AG09319 (cell line): ENCODE measurements around the gene LTBP4.
"Not testable (repeated sequence)": the region's sequence is repeated elsewhere in the genome, so short reads cannot be mapped to it uniquely, and the experiment has no call there.

Experiments used
- DNase-seq: peaks from one replicate; pipeline ENCODE4 v3.0.0-alpha.2; 2010; ENCODE audit warnings: low read depth; ENCODE audit errors: extremely low read depth
- TF ChIP-seq, protein P1 (sequence below): IDR thresholded peaks from 2 replicates; pipeline ENCODE4 v1.5.1; 2011; ENCODE audit warnings: low read depth, mild to moderate bottlenecking, inconsistent platforms, low read length, moderate library complexity

The LTBP4 gene

DNA sequence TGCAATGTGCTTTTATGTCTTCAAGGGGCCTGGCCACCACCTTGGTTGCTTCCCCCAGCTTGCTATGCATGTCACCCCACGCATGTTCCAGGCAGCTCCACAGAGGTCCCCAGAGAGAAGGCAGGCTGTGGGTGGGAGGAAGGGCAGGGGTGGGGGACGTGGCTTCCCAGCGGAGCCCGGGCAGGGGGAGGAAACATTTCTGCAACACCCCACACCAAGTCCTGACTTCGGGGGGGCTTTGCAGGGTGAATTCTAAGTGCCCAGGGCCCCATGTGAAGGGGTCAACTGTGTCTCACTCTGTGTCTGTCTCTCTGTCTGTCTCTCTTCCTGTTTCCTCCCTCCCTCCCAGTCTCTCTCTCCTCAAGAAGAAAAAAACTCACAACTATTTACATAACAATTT is 39.6 kb downstream of the LTBP4 start:
- TF ChIP-seq, protein P1, sequence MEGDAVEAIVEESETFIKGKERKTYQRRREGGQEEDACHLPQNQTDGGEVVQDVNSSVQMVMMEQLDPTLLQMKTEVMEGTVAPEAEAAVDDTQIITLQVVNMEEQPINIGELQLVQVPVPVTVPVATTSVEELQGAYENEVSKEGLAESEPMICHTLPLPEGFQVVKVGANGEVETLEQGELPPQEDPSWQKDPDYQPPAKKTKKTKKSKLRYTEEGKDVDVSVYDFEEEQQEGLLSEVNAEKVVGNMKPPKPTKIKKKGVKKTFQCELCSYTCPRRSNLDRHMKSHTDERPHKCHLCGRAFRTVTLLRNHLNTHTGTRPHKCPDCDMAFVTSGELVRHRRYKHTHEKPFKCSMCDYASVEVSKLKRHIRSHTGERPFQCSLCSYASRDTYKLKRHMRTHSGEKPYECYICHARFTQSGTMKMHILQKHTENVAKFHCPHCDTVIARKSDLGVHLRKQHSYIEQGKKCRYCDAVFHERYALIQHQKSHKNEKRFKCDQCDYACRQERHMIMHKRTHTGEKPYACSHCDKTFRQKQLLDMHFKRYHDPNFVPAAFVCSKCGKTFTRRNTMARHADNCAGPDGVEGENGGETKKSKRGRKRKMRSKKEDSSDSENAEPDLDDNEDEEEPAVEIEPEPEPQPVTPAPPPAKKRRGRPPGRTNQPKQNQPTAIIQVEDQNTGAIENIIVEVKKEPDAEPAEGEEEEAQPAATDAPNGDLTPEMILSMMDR, result no peak
- no peak for DNase-seq

DNA sequence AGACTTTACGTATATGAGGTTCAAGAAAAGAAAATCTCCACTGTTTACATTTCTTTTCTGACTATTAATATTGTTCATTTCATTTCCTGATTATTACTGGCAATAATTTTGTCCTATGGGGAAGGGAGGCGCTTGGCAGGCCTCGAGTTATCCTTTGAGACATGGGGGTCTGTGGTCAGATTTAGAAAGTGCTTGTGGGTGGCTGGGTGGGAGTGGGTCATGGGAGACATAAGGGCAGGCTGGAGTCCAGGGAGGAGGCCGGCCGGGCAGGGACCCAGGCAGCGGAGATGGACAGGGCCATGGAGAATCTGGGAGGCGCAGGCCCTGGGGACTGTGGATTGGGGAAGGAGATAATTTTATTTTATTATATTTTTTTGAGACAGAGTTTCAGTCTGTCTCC is 40.1 kb downstream of the LTBP4 start:
- TF ChIP-seq, protein P1, result no peak
- no peak for DNase-seq

DNA sequence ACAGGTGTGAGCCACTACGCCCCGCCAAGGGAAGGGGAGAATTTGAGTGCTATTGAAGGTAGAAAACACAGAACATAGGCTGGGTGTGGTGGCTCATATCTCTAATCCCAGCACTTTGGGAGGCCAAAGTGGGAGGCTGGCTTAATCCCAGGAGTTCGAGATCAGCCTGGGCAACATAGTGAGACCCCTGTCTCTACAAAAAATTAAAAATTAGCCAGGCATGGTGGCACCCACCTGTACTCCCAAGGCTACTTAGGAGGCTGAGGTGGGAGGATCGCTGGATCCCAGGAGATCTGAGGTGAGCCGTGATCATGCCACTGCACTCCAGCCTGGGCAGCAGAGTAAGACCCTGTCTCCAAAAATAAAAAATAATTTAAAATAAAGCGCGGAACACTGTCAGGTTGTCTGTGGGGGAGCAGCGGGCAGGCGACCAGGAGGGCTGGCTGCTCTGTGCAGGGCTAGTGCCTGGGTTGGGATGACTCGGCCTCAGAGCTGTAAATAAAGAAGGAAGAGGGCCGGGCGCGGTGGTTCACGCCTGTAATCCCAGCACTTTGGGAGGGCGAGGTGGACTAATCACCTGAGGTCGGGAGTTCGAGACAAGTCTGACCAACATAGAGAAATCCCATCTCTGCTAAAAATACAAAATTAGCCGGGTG is 41.0 kb downstream of the LTBP4 start:
- TF ChIP-seq, protein P1, result no peak
- no peak for DNase-seq

DNA sequence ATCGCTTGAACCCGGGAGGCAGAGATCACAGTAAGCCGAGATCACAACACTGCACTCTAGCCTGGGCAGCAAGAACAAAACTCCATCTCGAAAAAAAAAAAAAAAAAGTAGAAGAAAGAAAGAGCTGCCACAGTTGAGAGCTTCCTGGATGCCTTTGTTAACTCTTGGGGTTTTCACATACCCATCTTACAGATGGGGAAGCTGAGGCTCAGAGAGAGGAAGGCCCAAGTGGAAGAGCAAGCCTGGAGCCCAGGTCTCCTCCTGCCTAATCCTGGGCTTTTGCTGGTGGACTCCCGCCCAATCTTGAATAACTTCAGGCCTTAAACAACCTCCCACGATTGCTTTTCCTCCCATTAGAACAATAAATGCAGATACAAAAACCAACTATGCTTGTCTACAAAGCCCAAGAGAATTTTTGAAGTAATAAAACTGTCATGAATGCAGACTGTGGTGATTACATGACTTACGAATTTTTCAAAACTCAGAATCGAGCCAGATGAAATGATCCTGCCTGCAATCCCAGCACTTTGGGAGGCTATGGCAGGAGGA is 41.7 kb downstream of the LTBP4 start:
- no peak for DNase-seq
- TF ChIP-seq, protein P1, result no peak

DNA sequence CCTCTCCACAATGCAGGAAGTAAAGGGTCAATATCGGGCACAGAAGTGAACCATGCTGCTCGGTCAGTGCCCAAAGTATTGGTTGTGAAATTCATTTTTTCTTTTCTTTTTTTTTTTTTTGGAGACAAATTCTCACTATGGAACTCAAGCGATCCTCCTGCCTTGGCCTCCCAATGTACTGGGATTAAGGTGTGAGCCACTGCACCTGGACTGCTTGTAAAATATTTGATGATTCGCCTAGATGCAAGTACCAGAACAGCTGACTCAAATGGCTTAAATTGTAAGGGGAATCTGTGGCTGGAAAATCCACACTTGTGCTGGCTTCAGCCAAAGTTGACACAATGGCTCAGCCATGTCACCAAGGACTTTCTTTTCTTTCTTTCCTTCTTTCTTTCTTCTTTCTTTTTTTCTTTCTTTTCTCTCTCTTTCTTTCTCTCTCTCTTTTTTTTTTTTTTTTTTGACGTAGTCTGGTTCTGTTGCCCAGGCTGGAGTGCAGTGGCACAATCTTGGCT is 45.6 kb downstream of the LTBP4 start:
- TF ChIP-seq, protein P1, result no peak
- DNase-seq, result no peak

DNA sequence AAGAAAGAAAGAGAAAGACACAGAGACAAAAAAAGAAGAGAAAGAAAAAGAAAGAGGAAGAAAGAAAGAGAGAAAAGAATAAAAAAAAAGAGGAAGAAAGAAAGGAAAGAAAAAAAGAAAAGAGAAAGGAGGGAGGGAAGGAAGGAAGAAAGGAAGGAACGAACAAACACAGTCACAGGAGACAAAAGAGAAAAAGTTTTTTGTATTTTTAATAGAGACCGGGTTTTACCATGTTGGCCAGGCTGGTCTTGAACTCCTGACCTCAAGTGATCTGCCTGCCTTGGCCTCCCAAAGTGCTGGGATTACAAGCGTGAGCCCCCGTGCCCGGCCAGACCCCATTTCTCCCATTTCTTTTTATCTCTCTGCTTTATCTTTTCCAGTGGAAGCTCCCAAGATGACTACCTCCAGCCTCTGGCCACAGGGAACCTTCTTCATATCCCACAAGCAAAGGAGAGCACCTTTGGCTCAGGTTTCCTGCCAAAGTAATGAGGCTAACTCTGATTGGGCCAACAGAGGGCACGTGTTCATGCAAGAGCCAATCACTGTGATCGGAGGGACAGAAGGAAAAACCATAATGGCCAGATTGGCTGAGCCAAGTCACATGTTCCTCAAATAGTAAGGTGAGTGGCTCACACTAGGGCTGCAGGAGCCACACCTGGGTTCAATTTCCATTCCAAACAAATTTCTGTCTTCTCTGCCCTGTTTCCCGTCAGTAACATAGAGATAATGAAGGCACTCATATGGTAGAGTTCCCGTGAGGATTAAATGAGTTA is 48.9 kb downstream of the LTBP4 start:
- DNase-seq, result not testable (repeated sequence)

DNA sequence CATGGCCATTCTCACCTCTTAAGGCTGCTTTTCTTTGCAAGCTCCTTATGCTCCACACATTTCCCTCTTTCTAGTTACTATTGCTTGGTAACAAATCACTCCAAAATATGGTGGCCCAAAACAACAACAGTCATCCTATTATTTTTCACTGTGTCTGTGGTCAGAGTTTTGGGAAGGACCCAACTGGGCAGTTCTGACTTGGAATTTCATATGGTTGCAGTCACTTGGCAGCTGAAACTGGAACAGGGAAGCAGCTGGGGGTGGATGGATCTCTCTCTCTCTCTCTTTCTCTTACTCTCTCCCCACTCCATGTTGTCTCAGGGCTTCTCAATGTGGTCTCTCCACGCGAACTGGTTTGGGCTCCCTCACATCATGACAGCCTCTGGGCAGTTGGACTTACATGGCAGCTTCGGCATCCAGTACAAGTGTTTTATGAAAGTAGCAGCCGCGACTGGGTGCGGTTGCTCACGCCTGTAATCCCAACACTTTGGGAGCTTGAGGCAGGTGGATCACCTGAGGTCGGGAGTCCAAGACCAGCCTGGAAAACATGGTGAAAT is 49.7 kb downstream of the LTBP4 start:
- TF ChIP-seq, protein P1, result no peak
- DNase-seq, result peak; percentile 88

DNA sequence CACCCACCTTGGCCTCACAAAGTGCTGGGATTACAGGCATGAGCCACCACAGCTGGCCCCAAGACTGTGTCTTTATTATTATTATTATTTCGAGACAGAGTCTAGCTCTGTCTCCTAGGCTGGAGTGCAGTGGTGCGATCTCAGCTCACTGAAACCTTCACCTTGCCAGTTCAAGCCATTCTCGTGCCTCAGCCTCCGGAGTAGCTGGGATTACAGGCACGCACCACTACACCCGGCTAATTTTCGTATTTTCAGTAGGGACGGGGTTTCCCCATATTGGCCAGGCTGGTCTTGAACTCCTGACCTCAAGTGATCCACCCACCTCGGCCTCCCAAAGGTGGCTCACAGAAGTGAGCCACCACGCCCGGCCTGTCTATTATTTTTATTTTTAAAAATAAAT is 51.1 kb downstream of the LTBP4 start:
- DNase-seq, result not testable (repeated sequence)

DNA sequence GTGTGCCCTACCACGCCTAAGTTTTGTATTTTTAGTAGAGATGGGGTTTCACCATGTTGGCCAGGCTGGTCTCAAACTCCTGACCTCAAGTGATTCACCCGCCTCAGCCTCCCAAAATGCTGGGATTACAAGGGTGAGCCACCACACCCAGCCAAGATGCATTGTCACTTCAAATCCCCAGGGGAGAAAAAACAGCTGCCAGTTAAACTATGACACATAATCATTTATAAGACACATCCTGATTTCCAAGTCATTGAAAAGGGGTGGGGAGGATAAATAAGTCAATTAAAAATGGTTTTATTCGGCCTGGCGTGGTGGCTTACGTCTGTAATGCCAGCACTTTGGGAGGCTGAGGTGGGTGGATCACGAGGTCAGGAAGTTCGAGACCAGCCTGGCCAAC is 54.5 kb downstream of the LTBP4 start:
- not testable (repeated sequence) for DNase-seq
